ENCODE results near the gene TPCN2.

DNA sequence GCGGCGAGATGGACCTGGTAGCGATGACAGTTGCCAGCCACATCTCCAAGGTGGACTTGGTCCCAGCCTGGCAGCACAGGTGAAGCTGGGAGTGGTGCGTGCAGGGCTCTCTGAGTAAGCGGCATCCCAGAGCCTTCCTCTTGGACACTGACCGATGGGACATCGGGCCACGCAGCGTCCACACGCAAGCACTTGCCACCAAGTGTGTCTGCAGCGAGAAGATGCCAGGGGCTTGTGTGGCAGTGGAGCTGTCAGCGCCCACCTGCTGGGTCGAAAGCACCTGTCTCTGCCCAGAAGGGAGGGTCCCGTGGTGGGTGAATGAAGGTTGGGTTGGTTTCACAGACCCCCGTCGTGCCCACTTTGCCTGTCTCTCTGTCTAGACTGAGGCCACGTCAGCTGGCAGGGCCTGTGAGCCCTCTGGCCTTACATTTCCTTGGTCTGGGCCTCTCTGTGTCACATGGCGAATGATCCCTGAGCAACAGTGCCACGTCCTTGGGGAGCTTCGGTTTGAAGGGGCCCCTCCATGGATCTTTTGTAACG is 56.2 kb downstream of the TPCN2 start:
- TF ChIP-seq POLR2AphosphoS5 (IDR thresholded peaks at IDR 0.05; ENCODE audit: low read depth, low read length) = no peak
- TF ChIP-seq EZH2phosphoT487 (IDR thresholded peaks at IDR 0.05; ENCODE audit: borderline replicate concordance) = no peak
- TF ChIP-seq ELF1 (IDR thresholded peaks at IDR 0.05; ENCODE audit: borderline replicate concordance, low read depth) = no peak
- TF ChIP-seq POLR2A (IDR thresholded peaks at IDR 0.05; ENCODE audit: borderline replicate concordance, extremely low read depth, insufficient read depth, insufficient read length) = no peak
- TF ChIP-seq EZH2 (IDR thresholded peaks at IDR 0.05) = no peak
- TF ChIP-seq, protein P1, sequence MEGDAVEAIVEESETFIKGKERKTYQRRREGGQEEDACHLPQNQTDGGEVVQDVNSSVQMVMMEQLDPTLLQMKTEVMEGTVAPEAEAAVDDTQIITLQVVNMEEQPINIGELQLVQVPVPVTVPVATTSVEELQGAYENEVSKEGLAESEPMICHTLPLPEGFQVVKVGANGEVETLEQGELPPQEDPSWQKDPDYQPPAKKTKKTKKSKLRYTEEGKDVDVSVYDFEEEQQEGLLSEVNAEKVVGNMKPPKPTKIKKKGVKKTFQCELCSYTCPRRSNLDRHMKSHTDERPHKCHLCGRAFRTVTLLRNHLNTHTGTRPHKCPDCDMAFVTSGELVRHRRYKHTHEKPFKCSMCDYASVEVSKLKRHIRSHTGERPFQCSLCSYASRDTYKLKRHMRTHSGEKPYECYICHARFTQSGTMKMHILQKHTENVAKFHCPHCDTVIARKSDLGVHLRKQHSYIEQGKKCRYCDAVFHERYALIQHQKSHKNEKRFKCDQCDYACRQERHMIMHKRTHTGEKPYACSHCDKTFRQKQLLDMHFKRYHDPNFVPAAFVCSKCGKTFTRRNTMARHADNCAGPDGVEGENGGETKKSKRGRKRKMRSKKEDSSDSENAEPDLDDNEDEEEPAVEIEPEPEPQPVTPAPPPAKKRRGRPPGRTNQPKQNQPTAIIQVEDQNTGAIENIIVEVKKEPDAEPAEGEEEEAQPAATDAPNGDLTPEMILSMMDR (IDR thresholded peaks at IDR 0.05 in 2 of 3, conservative IDR thresholded peaks at IDR 0.05 in 1 of 3; ENCODE audit: borderline replicate concordance in 1 of 3, insufficient read depth in 1 of 3, low read depth in 2 of 3, low read length in 2 of 3) = no peak
- TF ChIP-seq YY1 (IDR thresholded peaks at IDR 0.05; ENCODE audit: extremely low read depth, insufficient replicate concordance, low read depth, low read length) = no peak
- no peak for TF ChIP-seq ZFX (IDR thresholded peaks at IDR 0.05)
- TF ChIP-seq, protein P2, sequence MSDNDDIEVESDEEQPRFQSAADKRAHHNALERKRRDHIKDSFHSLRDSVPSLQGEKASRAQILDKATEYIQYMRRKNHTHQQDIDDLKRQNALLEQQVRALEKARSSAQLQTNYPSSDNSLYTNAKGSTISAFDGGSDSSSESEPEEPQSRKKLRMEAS (IDR thresholded peaks at IDR 0.05) = no peak
- TF ChIP-seq SRF (IDR thresholded peaks at IDR 0.05; ENCODE audit: low read depth) = no peak
- TF ChIP-seq, protein P3, sequence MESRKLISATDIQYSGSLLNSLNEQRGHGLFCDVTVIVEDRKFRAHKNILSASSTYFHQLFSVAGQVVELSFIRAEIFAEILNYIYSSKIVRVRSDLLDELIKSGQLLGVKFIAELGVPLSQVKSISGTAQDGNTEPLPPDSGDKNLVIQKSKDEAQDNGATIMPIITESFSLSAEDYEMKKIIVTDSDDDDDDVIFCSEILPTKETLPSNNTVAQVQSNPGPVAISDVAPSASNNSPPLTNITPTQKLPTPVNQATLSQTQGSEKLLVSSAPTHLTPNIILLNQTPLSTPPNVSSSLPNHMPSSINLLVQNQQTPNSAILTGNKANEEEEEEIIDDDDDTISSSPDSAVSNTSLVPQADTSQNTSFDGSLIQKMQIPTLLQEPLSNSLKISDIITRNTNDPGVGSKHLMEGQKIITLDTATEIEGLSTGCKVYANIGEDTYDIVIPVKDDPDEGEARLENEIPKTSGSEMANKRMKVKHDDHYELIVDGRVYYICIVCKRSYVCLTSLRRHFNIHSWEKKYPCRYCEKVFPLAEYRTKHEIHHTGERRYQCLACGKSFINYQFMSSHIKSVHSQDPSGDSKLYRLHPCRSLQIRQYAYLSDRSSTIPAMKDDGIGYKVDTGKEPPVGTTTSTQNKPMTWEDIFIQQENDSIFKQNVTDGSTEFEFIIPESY (IDR thresholded peaks at IDR 0.05; ENCODE audit: extremely low read depth, insufficient replicate concordance, low read length) = no peak
- TF ChIP-seq SIN3A (IDR thresholded peaks at IDR 0.05; ENCODE audit: low read depth) = no peak
